WTC11 (cell line): ENCODE results near the gene MYOF. TPM values are rescaled to one million over a fixed set of nuclear protein-coding genes. Genes with fewer than 3 reads are reported as not detected.

Experiments used
- ATAC-seq: fragments of 200-7000 bp; cut with Tn5 transposase; 2 replicates; pipeline ENCODE4 v1.10.0; 2021; ENCODE audit warnings: mild to moderate bottlenecking, moderate library complexity
- CTCF ChIA-PET: fragments of 300-600 bp; sonication (Branson Sonifier 250); formaldehyde crosslinking; loops from one replicate; lab custom pipeline; 2021; ENCODE audit warnings: antibody characterized with exemption; lab: Charles Lee
- POLR2A ChIA-PET: fragments of 350-600 bp; sonication (Branson Sonifier 250); formaldehyde crosslinking; loops from one replicate; lab custom pipeline; 2021; ENCODE audit warnings: antibody characterized with exemption; lab: Charles Lee
- DNase-seq: peaks from one replicate; pipeline ENCODE4 v3.0.0; 2021; ENCODE audit warnings: low spot score
- H3K27ac Mint-ChIP-seq: 2 replicates; pipeline ENCODE4 v1.8.0; 2021; ENCODE audit warnings: mixed read lengths
- H3K27me3 Mint-ChIP-seq: 2 replicates; pipeline ENCODE4 v1.8.0; 2021; ENCODE audit warnings: low read depth, mild to moderate bottlenecking, moderate library complexity, mixed read lengths
- H3K36me3 Mint-ChIP-seq: 2 replicates; pipeline ENCODE4 v1.8.0; 2021; ENCODE audit warnings: mixed read lengths
- H3K4me1 Mint-ChIP-seq: 2 replicates; pipeline ENCODE4 v1.8.0; 2022; ENCODE audit warnings: mixed read lengths
- H3K4me3 Mint-ChIP-seq: 2 replicates; pipeline ENCODE4 v1.8.0; 2021; ENCODE audit warnings: mild to moderate bottlenecking, moderate library complexity, mixed read lengths
- H3K9me3 Mint-ChIP-seq: 2 replicates; pipeline ENCODE4 v1.8.0; 2021; ENCODE audit warnings: mixed read lengths
- FOXK1 ChIP-seq: sonication (generic); formaldehyde crosslinking; IDR thresholded peaks from 2 replicates; pipeline ENCODE4 v1.8.0; 2022; ENCODE audit warnings: mild to moderate bottlenecking, moderate library complexity, missing genetic modification reagents
- NR2C2 ChIP-seq: sonication (generic); formaldehyde crosslinking; IDR thresholded peaks from 2 replicates; pipeline ENCODE4 v1.8.0; 2022; ENCODE audit warnings: mild to moderate bottlenecking, missing genetic modification reagents
- NR3C1 ChIP-seq: sonication (generic); formaldehyde crosslinking; conservative IDR thresholded peaks from 2 replicates; pipeline ENCODE4 v1.8.1; 2023; ENCODE audit warnings: low read depth, mild to moderate bottlenecking, missing genetic modification reagents
- PRDM15 ChIP-seq: sonication (generic); formaldehyde crosslinking; IDR thresholded peaks from 2 replicates; pipeline ENCODE4 v1.8.0; 2022; ENCODE audit warnings: missing genetic modification reagents
- PRRX2 ChIP-seq: fragments of 250-450 bp; sonication (Bioruptor Pico); IDR thresholded peaks from 2 replicates; pipeline ENCODE4 v1.8.0; 2021; ENCODE audit warnings: mild to moderate bottlenecking
- SMAD3 ChIP-seq: sonication (generic); formaldehyde crosslinking; IDR thresholded peaks from 2 replicates; pipeline ENCODE4 v1.8.0; 2022; ENCODE audit warnings: missing genetic modification reagents, mild to moderate bottlenecking, borderline replicate concordance
- TP53 ChIP-seq: sonication (generic); formaldehyde crosslinking; IDR thresholded peaks from 2 replicates; pipeline ENCODE4 v1.8.1; 2023; ENCODE audit warnings: mild to moderate bottlenecking, missing genetic modification reagents
- USF2 ChIP-seq: sonication (generic); formaldehyde crosslinking; IDR thresholded peaks from 2 replicates; pipeline ENCODE4 v1.8.1; 2023; ENCODE audit warnings: mild to moderate bottlenecking, missing genetic modification reagents, moderate library complexity
- ZBTB21 ChIP-seq: sonication (generic); formaldehyde crosslinking; IDR thresholded peaks from 2 replicates; pipeline ENCODE4 v1.8.1; 2023; ENCODE audit warnings: mild to moderate bottlenecking, missing genetic modification reagents, borderline replicate concordance
- ZNF121 ChIP-seq: sonication (generic); formaldehyde crosslinking; IDR thresholded peaks from 2 replicates; pipeline ENCODE4 v1.8.0; 2023; ENCODE audit warnings: missing genetic modification reagents
- ZNF396 ChIP-seq: fragments of 250-450 bp; sonication (Bioruptor Pico); IDR thresholded peaks from 2 replicates; pipeline ENCODE4 v1.8.0; 2021; ENCODE audit warnings: mild to moderate bottlenecking, moderate library complexity, borderline replicate concordance
- total RNA-seq: library from RNA; stranded (reverse); gene quantifications from 3 replicates; pipeline ENCODE4 v1.2.3, GENCODE V29; 2021
- TF ChIP-seq, protein P1 (sequence below): fragments of 200-600 bp; IDR thresholded peaks from 2 replicates; pipeline ENCODE4 v1.8.0; 2022; ENCODE audit warnings: antibody characterized with exemption
- TF ChIP-seq, protein P2 (sequence below): sonication (generic); formaldehyde crosslinking; IDR thresholded peaks from 2 replicates; pipeline ENCODE4 v1.8.1; 2023; ENCODE audit warnings: mild to moderate bottlenecking, missing genetic modification reagents
- TF ChIP-seq, protein P3 (sequence below): fragments of 250-450 bp; sonication (Bioruptor Pico); conservative IDR thresholded peaks from 2 replicates; pipeline ENCODE4 v1.9.0; 2021; ENCODE audit warnings: mild to moderate bottlenecking
- TF ChIP-seq, protein P4 (sequence below): fragments of 250-450 bp; sonication (Bioruptor Pico); IDR thresholded peaks from 2 replicates; pipeline ENCODE4 v1.9.0; 2021; ENCODE audit warnings: mild to moderate bottlenecking

MYOF gene
- total RNA-seq, 1 experiment from 2014 or later, result 1.8 TPM

DNA sequence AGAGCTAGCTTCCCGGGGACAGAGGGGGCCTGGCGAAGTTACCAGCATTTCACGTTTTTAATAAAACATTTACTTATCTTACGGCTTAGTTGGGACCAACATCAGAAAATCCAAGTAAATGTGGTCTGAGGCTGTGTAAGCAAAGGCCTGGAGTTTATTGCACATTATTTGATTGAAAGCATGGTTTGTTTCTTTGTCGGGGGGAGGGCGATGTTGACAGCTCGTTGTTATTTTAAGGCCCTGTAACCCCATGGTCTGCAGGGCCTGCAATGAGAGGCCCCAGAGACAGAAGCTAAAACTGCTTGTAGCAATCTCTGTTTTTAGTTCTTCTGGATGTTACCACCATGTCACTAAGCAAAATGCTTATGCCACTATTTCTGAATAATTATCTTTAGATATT is 88.9 kb downstream of the MYOF start:
- H3K27me3 Mint-ChIP-seq, result no peaks in the 10 kb centered on the region
- ChIA-PET CTCF (interaction anchor here (0.8 to 1.5 kb wide), 3 partner anchors 17 to 92 kb away, joined by 3 to 5 read pairs (median 3); partner anchors contain the start of gene MYOF), POLR2A (no interaction called here)
- ATAC-seq, result no peak
- TF ChIP-seq FOXK1 (CRISPR knock-in tag), result no peak
- no peak for TF ChIP-seq USF2
- TF ChIP-seq ZNF396 (CRISPR knock-in tag), result no peak
- no peak for TF ChIP-seq TP53
- TF ChIP-seq PRRX2 (CRISPR knock-in tag), result no peak
- H3K36me3 Mint-ChIP-seq, result no peaks in the 10 kb centered on the region
- peaks cover 14% of the 10 kb centered on the region for H3K4me1 Mint-ChIP-seq
- no peak for DNase-seq
- no peaks in the 10 kb centered on the region for H3K9me3 Mint-ChIP-seq
- H3K27ac Mint-ChIP-seq, result no peak overlapping the region
- H3K4me3 Mint-ChIP-seq, result no peak overlapping the region

- no peaks in the 10 kb centered on the region for H3K27me3 Mint-ChIP-seq
- H3K9me3 Mint-ChIP-seq, result no peaks in the 10 kb centered on the region
- peaks cover 15% of the 10 kb centered on the region for H3K4me1 Mint-ChIP-seq
- CTCF ChIA-PET, result interaction anchor here (1.3 to 1.5 kb wide), 2 partner anchors 16 to 90 kb away, joined by 3 to 5 read pairs; partner anchors contain the start of gene MYOF
- TF ChIP-seq ZNF121 (CRISPR knock-in tag), result no peak
- TF ChIP-seq, protein P1, sequence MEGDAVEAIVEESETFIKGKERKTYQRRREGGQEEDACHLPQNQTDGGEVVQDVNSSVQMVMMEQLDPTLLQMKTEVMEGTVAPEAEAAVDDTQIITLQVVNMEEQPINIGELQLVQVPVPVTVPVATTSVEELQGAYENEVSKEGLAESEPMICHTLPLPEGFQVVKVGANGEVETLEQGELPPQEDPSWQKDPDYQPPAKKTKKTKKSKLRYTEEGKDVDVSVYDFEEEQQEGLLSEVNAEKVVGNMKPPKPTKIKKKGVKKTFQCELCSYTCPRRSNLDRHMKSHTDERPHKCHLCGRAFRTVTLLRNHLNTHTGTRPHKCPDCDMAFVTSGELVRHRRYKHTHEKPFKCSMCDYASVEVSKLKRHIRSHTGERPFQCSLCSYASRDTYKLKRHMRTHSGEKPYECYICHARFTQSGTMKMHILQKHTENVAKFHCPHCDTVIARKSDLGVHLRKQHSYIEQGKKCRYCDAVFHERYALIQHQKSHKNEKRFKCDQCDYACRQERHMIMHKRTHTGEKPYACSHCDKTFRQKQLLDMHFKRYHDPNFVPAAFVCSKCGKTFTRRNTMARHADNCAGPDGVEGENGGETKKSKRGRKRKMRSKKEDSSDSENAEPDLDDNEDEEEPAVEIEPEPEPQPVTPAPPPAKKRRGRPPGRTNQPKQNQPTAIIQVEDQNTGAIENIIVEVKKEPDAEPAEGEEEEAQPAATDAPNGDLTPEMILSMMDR, result no peak
- no peak for TF ChIP-seq PRDM15
- TF ChIP-seq NR3C1 (CRISPR knock-in tag), result no peak
- no peak for TF ChIP-seq ZBTB21 (CRISPR knock-in tag)
- no peak for TF ChIP-seq NR2C2
- no peak for TF ChIP-seq SMAD3 (CRISPR knock-in tag)
- TF ChIP-seq, protein P2, sequence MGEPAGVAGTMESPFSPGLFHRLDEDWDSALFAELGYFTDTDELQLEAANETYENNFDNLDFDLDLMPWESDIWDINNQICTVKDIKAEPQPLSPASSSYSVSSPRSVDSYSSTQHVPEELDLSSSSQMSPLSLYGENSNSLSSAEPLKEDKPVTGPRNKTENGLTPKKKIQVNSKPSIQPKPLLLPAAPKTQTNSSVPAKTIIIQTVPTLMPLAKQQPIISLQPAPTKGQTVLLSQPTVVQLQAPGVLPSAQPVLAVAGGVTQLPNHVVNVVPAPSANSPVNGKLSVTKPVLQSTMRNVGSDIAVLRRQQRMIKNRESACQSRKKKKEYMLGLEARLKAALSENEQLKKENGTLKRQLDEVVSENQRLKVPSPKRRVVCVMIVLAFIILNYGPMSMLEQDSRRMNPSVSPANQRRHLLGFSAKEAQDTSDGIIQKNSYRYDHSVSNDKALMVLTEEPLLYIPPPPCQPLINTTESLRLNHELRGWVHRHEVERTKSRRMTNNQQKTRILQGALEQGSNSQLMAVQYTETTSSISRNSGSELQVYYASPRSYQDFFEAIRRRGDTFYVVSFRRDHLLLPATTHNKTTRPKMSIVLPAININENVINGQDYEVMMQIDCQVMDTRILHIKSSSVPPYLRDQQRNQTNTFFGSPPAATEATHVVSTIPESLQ (CRISPR knock-in tag), result no peak
- no peak for TF ChIP-seq FOXK1 (CRISPR knock-in tag)
- TF ChIP-seq, protein P3, sequence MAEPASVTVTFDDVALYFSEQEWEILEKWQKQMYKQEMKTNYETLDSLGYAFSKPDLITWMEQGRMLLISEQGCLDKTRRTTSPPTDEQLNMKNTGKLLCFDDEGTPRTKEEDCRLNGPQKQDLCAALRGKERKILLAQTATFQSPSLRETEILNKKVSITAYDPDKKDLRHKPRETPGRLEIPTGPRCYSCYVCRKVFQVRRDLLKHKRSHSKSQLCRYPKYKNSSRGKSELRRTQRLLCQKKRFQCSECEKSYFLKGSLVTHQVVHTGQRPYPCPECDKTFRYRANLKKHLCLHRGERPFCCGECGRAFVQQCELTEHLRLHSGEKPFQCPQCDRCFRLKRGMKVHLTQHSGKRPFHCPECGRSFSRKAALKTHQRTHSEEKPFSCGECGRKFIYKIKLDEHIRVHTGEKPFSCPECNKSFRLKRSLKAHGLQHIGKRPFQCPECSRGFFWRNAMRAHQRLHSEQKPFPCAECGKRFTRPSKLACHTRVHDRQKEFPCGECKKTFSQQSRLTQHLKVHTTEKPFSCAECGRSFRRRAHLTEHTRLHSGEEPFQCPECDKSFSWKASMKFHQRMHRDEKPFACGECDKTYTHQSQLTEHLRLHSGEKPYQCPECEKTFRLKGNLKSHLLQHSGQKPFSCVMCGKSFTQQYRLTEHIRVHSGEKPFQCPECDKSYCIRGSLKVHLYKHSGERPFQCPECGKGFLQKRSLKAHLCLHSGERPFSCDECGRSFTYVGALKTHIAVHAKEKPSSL (CRISPR knock-in tag), result no peak
- TF ChIP-seq, protein P4, sequence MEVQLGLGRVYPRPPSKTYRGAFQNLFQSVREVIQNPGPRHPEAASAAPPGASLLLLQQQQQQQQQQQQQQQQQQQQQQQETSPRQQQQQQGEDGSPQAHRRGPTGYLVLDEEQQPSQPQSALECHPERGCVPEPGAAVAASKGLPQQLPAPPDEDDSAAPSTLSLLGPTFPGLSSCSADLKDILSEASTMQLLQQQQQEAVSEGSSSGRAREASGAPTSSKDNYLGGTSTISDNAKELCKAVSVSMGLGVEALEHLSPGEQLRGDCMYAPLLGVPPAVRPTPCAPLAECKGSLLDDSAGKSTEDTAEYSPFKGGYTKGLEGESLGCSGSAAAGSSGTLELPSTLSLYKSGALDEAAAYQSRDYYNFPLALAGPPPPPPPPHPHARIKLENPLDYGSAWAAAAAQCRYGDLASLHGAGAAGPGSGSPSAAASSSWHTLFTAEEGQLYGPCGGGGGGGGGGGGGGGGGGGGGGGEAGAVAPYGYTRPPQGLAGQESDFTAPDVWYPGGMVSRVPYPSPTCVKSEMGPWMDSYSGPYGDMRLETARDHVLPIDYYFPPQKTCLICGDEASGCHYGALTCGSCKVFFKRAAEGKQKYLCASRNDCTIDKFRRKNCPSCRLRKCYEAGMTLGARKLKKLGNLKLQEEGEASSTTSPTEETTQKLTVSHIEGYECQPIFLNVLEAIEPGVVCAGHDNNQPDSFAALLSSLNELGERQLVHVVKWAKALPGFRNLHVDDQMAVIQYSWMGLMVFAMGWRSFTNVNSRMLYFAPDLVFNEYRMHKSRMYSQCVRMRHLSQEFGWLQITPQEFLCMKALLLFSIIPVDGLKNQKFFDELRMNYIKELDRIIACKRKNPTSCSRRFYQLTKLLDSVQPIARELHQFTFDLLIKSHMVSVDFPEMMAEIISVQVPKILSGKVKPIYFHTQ, result no peak
- no peak overlapping the region for H3K4me3 Mint-ChIP-seq
- no peak overlapping the region for H3K27ac Mint-ChIP-seq
- DNase-seq, result no peak
- no peak for ATAC-seq
- POLR2A ChIA-PET, result no interaction called here
- H3K36me3 Mint-ChIP-seq, result no peaks in the 10 kb centered on the region
Observed at GRCh38 chr10:93392121-93392520, 90.0 kb downstream of the MYOF start.
